Measurements from ENCODE around the gene TBC1D5.
"Not testable (repeated sequence)": the region's sequence is repeated elsewhere in the genome, so short reads cannot be mapped to it uniquely, and the experiment has no call there.

Gene TBC1D5

DNA sequence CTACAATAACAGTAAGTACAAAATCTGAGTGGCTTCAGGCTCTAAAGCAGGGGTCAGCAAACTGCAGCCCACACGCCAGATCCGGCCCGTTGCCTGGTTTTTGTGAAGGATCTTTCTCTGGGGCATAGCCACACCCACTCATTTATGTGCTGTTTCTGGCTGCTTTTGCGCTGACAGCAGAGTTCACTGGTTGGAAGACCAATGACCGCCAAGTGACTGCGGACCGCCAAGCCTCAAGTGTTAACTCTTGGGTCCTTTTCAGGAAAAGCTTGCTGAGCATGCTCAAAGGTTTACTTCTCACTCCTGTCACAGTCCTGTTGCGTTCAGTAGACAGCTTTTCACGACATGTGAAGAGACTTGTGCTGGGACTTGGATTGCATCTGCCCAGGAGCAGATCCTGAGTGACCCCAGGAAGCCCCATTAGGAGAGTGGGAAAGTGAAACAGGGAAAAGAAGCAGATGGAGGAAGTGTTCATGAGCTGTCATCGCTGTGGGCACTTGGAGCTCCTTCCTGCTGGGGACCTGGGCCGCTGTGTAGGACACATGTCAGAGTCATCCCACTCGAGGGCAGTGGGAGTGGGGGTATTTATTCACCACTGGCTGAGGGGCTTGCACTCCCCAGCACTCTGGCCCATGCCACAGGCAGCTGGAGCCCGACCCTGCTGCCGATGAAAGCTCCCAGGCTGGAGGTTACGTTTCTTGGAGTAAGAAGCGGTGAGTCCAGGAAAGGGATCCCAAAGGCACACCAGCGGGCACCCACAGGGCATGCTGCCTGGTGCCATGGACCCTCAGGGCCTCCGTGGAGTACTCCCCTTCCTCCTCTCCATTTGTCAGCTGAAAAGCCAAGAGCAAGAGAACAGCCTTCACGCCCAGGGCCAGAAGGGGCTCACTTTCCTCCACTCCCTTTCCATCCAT, 608.5 kb downstream of the TBC1D5 start:
- TF ChIP-seq, protein P1, sequence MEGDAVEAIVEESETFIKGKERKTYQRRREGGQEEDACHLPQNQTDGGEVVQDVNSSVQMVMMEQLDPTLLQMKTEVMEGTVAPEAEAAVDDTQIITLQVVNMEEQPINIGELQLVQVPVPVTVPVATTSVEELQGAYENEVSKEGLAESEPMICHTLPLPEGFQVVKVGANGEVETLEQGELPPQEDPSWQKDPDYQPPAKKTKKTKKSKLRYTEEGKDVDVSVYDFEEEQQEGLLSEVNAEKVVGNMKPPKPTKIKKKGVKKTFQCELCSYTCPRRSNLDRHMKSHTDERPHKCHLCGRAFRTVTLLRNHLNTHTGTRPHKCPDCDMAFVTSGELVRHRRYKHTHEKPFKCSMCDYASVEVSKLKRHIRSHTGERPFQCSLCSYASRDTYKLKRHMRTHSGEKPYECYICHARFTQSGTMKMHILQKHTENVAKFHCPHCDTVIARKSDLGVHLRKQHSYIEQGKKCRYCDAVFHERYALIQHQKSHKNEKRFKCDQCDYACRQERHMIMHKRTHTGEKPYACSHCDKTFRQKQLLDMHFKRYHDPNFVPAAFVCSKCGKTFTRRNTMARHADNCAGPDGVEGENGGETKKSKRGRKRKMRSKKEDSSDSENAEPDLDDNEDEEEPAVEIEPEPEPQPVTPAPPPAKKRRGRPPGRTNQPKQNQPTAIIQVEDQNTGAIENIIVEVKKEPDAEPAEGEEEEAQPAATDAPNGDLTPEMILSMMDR (IDR thresholded peaks at IDR 0.05; ENCODE audit: low read depth, low read length): no peak
- H3K4me3 ChIP-seq (ENCODE audit: low read depth, low read length): no peak overlapping the region
- in situ Hi-C loops (cut with HindIII; ENCODE audit: low sequenced_read_pairs): no loop called here
- no peak for DNase-seq (ENCODE audit: low read depth, low spot score)

DNA sequence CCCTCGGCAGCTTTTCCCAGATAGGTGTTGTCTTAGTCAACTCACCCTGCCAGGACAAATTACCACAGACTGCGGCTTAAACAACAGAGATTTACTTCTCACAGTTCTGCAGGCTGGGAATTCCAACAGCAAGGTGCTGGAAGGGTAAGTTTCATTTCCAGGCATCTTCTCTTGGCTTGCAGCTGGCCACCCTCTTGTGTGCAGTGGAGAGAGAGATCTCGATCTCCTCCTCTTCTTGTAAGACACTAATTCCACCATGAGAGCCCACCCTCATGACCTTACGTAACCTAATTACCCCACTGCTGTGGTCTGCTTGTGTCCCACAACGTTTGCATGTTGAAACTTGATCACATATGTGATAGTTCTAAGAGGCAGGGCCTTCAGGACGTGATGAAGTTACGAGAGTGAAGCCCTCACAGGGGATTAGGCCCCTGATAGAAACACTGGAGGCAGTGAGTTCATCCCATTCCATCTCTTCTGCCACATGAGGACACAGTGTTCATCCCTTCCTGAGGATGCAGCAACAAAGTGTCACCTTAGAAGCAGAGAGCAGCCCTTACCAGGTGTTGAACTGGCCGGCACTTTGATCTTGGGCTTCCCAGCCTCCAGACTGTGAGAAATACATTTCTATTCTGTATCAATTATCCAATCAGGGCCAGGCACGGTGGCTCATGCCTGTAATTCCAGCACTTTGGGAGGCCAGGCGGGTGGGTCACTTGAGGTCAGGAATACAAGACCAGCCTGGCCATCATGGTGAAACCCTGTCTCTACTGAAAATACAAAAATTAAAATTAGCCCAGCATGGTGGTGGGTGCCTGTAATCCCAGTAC, 609.9 kb downstream of the TBC1D5 start:
- in situ Hi-C loops (cut with HindIII; ENCODE audit: low sequenced_read_pairs): no loop called here
- TF ChIP-seq, protein P1 (IDR thresholded peaks at IDR 0.05; ENCODE audit: low read depth, low read length): no peak
- no peak for DNase-seq (ENCODE audit: low read depth, low spot score)
- no peak overlapping the region for H3K4me3 ChIP-seq (ENCODE audit: low read depth, low read length)

DNA sequence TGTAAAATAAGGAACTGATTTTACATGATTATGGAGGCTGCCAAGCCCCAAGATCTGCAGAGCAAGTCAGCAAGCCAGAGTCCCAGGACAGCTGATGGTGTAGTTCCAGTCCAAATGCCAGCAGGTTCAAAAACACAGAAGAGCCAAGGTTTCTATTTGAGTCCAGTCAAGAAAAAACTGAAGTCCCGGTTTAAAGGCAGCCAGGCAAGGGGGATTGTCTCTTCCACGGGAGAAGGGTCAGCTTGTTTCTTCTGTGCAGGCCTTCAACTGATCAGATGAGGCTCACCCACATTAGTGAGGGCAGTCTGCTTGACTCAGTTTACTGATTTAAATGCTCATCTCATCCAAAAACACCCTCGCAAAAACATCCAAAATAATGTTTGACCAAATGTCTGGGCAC, 611.5 kb downstream of the TBC1D5 start:
- TF ChIP-seq, protein P1 (IDR thresholded peaks at IDR 0.05; ENCODE audit: low read depth, low read length): no peak
- no peak for DNase-seq (ENCODE audit: low read depth, low spot score)
- no peak overlapping the region for H3K4me3 ChIP-seq (ENCODE audit: low read depth, low read length)
- in situ Hi-C loops (cut with HindIII; ENCODE audit: low sequenced_read_pairs): no loop called here

DNA sequence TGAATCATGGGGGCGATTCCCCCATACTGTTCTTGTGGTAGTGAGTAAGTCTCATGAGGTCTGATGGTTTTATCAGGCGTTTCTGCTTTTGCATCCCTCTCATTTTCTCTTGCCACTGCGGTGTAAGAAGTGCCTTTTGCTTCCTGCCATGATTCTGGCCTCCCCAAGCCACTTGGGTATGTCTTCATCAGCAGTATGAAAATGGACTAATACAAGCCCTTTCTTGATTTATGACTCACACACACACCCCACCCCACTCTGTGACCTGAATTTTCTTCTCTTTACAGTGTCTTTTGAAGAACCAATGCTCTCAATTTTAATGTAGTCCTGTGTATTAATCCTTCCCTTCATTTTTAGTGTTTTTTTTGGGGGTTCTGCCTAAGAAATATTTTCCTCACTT, 612.9 kb downstream of the TBC1D5 start:
- H3K4me3 ChIP-seq (ENCODE audit: low read depth, low read length): no peak overlapping the region
- DNase-seq (ENCODE audit: low read depth, low spot score): no peak
- TF ChIP-seq, protein P1 (IDR thresholded peaks at IDR 0.05; ENCODE audit: low read depth, low read length): no peak
- in situ Hi-C loops (cut with HindIII; ENCODE audit: low sequenced_read_pairs): no loop called here

DNA sequence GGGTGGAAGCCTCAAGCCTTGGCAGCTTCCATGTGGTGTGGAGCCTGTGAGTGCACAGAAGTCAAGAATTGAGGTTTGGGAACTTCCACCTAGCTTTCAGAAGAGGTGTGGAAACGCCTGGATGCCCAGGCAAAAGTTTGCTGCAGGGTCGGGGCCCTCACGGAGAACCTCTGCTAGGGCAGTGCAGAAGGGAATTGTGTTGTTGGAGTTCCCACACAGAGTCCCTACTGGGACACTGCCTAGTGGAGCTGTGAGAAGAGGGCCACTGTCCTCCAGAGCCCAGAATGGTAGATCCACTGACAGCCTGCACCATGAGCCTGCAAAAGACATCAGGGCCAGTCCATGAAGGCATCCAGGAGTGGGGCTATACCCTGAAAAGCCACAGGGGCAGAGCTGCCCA, 613.8 kb downstream of the TBC1D5 start:
- in situ Hi-C loops (cut with HindIII; ENCODE audit: low sequenced_read_pairs); H3K4me3 ChIP-seq (ENCODE audit: low read depth, low read length); DNase-seq (ENCODE audit: low read depth, low spot score): not testable (repeated sequence)

DNA sequence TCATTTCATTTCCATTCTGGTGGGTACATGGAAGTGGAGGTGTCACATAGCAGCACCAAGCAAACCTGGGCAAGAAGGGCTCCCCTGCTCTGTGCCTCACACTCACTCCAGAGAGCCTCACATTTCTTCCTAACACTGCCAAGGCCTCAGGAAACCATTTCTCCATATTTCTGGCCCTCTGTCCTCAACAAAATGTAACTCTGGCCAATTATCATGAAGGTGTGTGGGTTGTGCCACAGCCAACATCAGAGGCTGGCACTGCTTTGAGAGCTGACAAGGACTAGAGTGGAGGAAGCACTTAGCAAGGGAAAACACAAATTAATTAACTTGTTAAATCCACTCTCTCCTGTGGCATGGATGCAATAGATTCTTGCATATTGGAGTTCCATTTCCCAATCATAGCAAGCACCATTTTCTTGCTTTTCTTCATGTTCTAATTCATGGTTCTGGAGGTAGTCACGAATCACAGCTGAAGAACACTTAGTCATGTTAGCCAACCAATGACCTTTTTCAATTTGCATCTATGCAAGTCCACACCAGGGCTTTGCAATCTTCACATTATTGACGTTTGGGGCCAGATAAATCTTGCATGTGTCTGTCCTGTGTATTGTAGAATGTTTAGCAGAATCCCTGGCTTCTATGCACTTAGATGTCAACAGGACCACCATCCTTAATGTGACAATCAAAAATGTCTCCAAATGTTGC, 616.5 kb downstream of the TBC1D5 start:
- in situ Hi-C loops (cut with HindIII; ENCODE audit: low sequenced_read_pairs): no loop called here
- TF ChIP-seq, protein P1 (IDR thresholded peaks at IDR 0.05; ENCODE audit: low read depth, low read length): no peak
- DNase-seq (ENCODE audit: low read depth, low spot score): no peak
- H3K4me3 ChIP-seq (ENCODE audit: low read depth, low read length): no peak overlapping the region
